ENCODE data around the gene EFHD1.

DNA sequence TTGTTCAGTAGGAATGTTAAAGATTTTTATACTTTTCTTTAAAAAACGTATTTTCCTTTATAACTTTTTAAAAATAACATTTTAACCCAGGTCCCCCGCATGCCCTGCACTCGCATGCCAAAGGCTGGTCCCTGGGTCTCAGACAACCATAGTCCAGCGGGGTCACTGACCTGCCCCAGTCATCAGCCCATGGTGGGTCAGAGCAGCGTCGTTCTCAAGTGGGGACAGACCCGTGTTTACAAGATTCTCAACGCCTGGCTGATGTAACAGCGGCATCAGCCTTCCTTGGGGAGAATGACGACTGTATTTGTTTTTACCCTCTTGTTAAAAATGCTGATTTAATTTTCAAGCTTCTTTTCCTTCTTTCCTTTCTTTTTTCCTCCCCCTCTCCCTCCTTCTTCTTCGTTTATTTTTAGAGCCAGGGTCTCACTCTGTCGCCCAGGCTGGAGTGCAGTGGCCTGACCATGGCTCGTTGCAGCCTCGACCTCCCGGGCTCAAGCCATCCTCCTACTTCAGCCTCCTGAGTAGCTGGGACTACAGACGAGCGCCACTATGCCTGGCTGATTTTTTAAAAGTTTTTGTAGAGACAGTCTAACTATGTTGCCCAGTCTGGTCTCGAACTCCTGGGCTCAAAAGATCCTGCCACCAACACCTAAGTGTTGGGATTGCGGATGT, 1.0 kb upstream of the EFHD1 start:
- no peak for TF ChIP-seq CTCF (IDR thresholded peaks at IDR 0.05)
- no peak for TF ChIP-seq POLR2A (IDR thresholded peaks at IDR 0.05)

Measured in body of pancreas (tissue), 4 donors.